NCI-H1092 (cell line): ENCODE measurements around the gene NECTIN1.
A peak's percentile ranks its signal among the peaks of the same experiment; 100 is the strongest.

Experiments used
- DNase-seq: peaks from one replicate; lab custom pipeline; 2025; lab: John Stamatoyannopoulos, UW

NECTIN1 gene

GRCh38 chr11:119730789-119731386, 1.9 kb upstream of the NECTIN1 start:
- DNase-seq: no peak

- DNase-seq: no peak
Measured at GRCh38 chr11:119729951-119730613, 1.1 kb upstream of the NECTIN1 start.

- DNase-seq: no peak
Measured at GRCh38 chr11:119729581-119729927, 554 bp upstream of the NECTIN1 start.

GRCh38 chr11:119728211-119728626, 781 bp downstream of the NECTIN1 start:
- no peak for DNase-seq

GRCh38 chr11:119727523-119728151, 1.4 kb downstream of the NECTIN1 start:
- DNase-seq: peak; percentile 25

GRCh38 chr11:119726585-119727522, 2.1 kb downstream of the NECTIN1 start:
- DNase-seq: no peak

- no peak for DNase-seq
Measured at GRCh38 chr11:119726150-119726553, 2.8 kb downstream of the NECTIN1 start.

- no peak for DNase-seq
Measured at GRCh38 chr11:119724956-119725355, 4.0 kb downstream of the NECTIN1 start.

- no peak for DNase-seq
Measured at GRCh38 chr11:119723952-119724325, 5.1 kb downstream of the NECTIN1 start.

- DNase-seq: no peak
Measured at GRCh38 chr11:119723243-119723951, 5.6 kb downstream of the NECTIN1 start.

- DNase-seq: peak; percentile 88
Measured at GRCh38 chr11:119722281-119722794, 6.7 kb downstream of the NECTIN1 start.

GRCh38 chr11:119721129-119722120, 7.6 kb downstream of the NECTIN1 start:
- no peak for DNase-seq

- no peak for DNase-seq
Measured at GRCh38 chr11:119720311-119720913, 8.6 kb downstream of the NECTIN1 start.

- DNase-seq: no peak
Measured at GRCh38 chr11:119717839-119718534, 11.0 kb downstream of the NECTIN1 start.

- no peak for DNase-seq
Measured at GRCh38 chr11:119716582-119717498, 12.2 kb downstream of the NECTIN1 start.

- DNase-seq: no peak
Measured at GRCh38 chr11:119714590-119714989, 14.4 kb downstream of the NECTIN1 start.

- no peak for DNase-seq
Measured at GRCh38 chr11:119714189-119714588, 14.8 kb downstream of the NECTIN1 start.

- no peak for DNase-seq
Measured at GRCh38 chr11:119713359-119714040, 15.5 kb downstream of the NECTIN1 start.
